H9 (cell line): ENCODE data around the gene NFE2. TPM values are rescaled to one million over a fixed set of nuclear protein-coding genes. Genes with fewer than 3 reads are reported as not detected.

ENCODE experiments used
- DNase-seq: peaks from one replicate; pipeline ENCODE4 v3.0.0-alpha.2; 2017
- H2AFZ ChIP-seq: one replicate; pipeline ENCODE4 v1.6.1; 2013; ENCODE audit warnings: mild to moderate bottlenecking, low read length, control low read depth, moderate library complexity
- H2AK5ac ChIP-seq: 2 replicates; pipeline ENCODE4 v1.6.1; 2013; ENCODE audit warnings: low read length, control low read depth, mixed read lengths; ENCODE audit not compliant: insufficient read length
- H2BK120ac ChIP-seq: one replicate; pipeline ENCODE4 v1.6.1; 2013; ENCODE audit warnings: low read depth, mild to moderate bottlenecking, low read length, control low read depth, inconsistent platforms; ENCODE audit not compliant: poor library complexity, severe bottlenecking
- H2BK12ac ChIP-seq: 2 replicates; pipeline ENCODE4 v1.6.1; 2013; ENCODE audit warnings: low read length, control low read depth, mixed read lengths, low read depth; ENCODE audit not compliant: insufficient read length
- H2BK15ac ChIP-seq: 2 replicates; pipeline ENCODE4 v1.6.1; 2013; ENCODE audit warnings: low read depth, low read length, control low read depth
- H2BK20ac ChIP-seq: one replicate; pipeline ENCODE4 v1.6.1; 2013; ENCODE audit warnings: low read depth, mild to moderate bottlenecking, low read length, control low read depth, inconsistent platforms; ENCODE audit not compliant: poor library complexity, severe bottlenecking
- H2BK5ac ChIP-seq: 2 replicates; pipeline ENCODE4 v1.6.1; 2013; ENCODE audit warnings: low read length, control low read depth, mixed read lengths; ENCODE audit not compliant: insufficient read length
- H3K14ac ChIP-seq: 2 replicates; pipeline ENCODE4 v1.6.1; 2013; ENCODE audit warnings: low read length, control low read depth; ENCODE audit not compliant: insufficient read depth
- H3K18ac ChIP-seq: 2 replicates; pipeline ENCODE4 v1.6.1; 2013; ENCODE audit warnings: low read depth, mild to moderate bottlenecking, mixed read lengths, low read length, control low read depth; ENCODE audit not compliant: insufficient read length
- H3K23ac ChIP-seq: 2 replicates; pipeline ENCODE4 v1.6.1; 2013; ENCODE audit warnings: low read length, control low read depth, mixed read lengths, low read depth; ENCODE audit not compliant: insufficient read length
- H3K23me2 ChIP-seq: 2 replicates; pipeline ENCODE4 v1.6.1; 2013; ENCODE audit warnings: low read depth, mild to moderate bottlenecking, mixed read lengths, low read length, control low read depth; ENCODE audit not compliant: insufficient read length, poor library complexity, severe bottlenecking
- H3K27ac ChIP-seq: 2 replicates; pipeline ENCODE4 v1.5.1; 2013; ENCODE audit warnings: low read length, control low read depth, mixed read lengths, low read depth; ENCODE audit not compliant: insufficient read length
- H3K27me3 ChIP-seq: 2 replicates; pipeline ENCODE4 v1.6.1; 2013; ENCODE audit warnings: low read length, control low read depth, inconsistent platforms; ENCODE audit not compliant: insufficient read depth
- H3K4ac ChIP-seq: 2 replicates; pipeline ENCODE4 v1.6.1; 2013; ENCODE audit warnings: low read depth, mild to moderate bottlenecking, control low read depth, inconsistent platforms, low read length, moderate library complexity
- H3K4me1 ChIP-seq: 2 replicates; pipeline ENCODE4 v1.6.1; 2013; ENCODE audit warnings: low read length, control low read depth, inconsistent platforms; ENCODE audit not compliant: insufficient read depth
- H3K4me2 ChIP-seq: 2 replicates; pipeline ENCODE4 v1.6.1; 2013; ENCODE audit warnings: low read length, control low read depth, mixed read lengths; ENCODE audit not compliant: insufficient read length, insufficient read depth
- H3K56ac ChIP-seq: 2 replicates; pipeline ENCODE4 v1.6.1; 2013; ENCODE audit warnings: low read depth, mild to moderate bottlenecking, mixed read lengths, low read length, control low read depth; ENCODE audit not compliant: insufficient read length
- H3K79me1 ChIP-seq: 2 replicates; pipeline ENCODE4 v1.6.1; 2013; ENCODE audit warnings: low read depth, mild to moderate bottlenecking, moderate library complexity, low read length, control low read depth, inconsistent platforms; ENCODE audit not compliant: insufficient read depth, poor library complexity, severe bottlenecking
- H3K79me2 ChIP-seq: 2 replicates; pipeline ENCODE4 v1.6.1; 2013; ENCODE audit warnings: low read length, control low read depth, inconsistent platforms; ENCODE audit not compliant: insufficient read depth
- H3K9ac ChIP-seq: 2 replicates; pipeline ENCODE4 v1.6.1; 2013; ENCODE audit warnings: low read length, control low read depth, mixed read lengths; ENCODE audit not compliant: insufficient read length; ENCODE audit errors: extremely low read depth
- H3K9me3 ChIP-seq: one replicate; pipeline ENCODE4 v1.6.1; 2013; ENCODE audit warnings: low read depth, low read length, inconsistent platforms; ENCODE audit not compliant: control insufficient read depth
- H3T11ph ChIP-seq: one replicate; pipeline ENCODE4 v1.6.1; 2013; ENCODE audit warnings: mild to moderate bottlenecking, low read length, control low read depth, inconsistent platforms
- H4K20me1 ChIP-seq: one replicate; pipeline ENCODE4 v1.6.1; 2013; ENCODE audit not compliant: control insufficient read depth, insufficient read length, insufficient read depth
- H4K5ac ChIP-seq: 2 replicates; pipeline ENCODE4 v1.6.1; 2013; ENCODE audit warnings: low read depth, mild to moderate bottlenecking, mixed read lengths, low read length, control low read depth; ENCODE audit not compliant: insufficient read length
- H4K8ac ChIP-seq: replicated peaks from 2 replicates; pipeline ENCODE4 v1.6.1; 2013; ENCODE audit warnings: low read length, control low read depth, mixed read lengths, low read depth; ENCODE audit not compliant: insufficient read length
- H4K91ac ChIP-seq: 2 replicates; pipeline ENCODE4 v1.6.1; 2013; ENCODE audit warnings: low read depth, mild to moderate bottlenecking, moderate library complexity, mixed read lengths, low read length, control low read depth; ENCODE audit not compliant: insufficient read length
- H3K27ac Mint-ChIP-seq, 3 experiments: 2 replicates in 2 of 3; 3 replicates in 1 of 3; pipeline ENCODE4 v1.8.0; 2020 to 2021; ENCODE audit warnings: mixed read lengths in 3 of 3, mild to moderate bottlenecking in 1 of 3, moderate library complexity in 1 of 3
- H3K27me3 Mint-ChIP-seq: 2 replicates; pipeline ENCODE4 v1.8.0; 2021; ENCODE audit warnings: low read depth, mild to moderate bottlenecking, moderate library complexity, mixed read lengths
- H3K36me3 Mint-ChIP-seq, 3 experiments: 2 replicates in 2 of 3; 3 replicates in 1 of 3; pipeline ENCODE4 v1.8.0; 2020 to 2021; ENCODE audit warnings: low read depth in 3 of 3, mixed read lengths in 3 of 3; ENCODE audit not compliant: insufficient read depth in 1 of 3
- H3K4me1 Mint-ChIP-seq, 2 experiments: 2 replicates each; pipeline ENCODE4 v1.8.0; 2020; ENCODE audit warnings: mixed read lengths in 2 of 2
- H3K4me3 Mint-ChIP-seq, 2 experiments: 2 replicates in 1 of 2; 3 replicates in 1 of 2; pipeline ENCODE4 v1.8.0; 2020 to 2021; ENCODE audit warnings: mild to moderate bottlenecking in 2 of 2, mixed read lengths in 2 of 2, moderate library complexity in 1 of 2
- H3K9me3 Mint-ChIP-seq, 2 experiments: 2 replicates in 1 of 2; 3 replicates in 1 of 2; pipeline ENCODE4 v1.8.0; 2020; ENCODE audit warnings: mild to moderate bottlenecking in 2 of 2, mixed read lengths in 2 of 2, moderate library complexity in 1 of 2
- CTCF ChIP-seq: fragments of 200-600 bp; sonication (generic); conservative IDR thresholded peaks from 3 replicates; pipeline ENCODE4 v1.8.0; 2021; ENCODE audit warnings: antibody characterized with exemption, mild to moderate bottlenecking
- WGBS: extraction: QIAGEN DNeasy Blood & Tissue Kit; methylation state at CpG from one replicate; pipeline ENCODE4 v1.1.7; 2013; ENCODE audit warnings: missing lambda C conversion rate, low lambda C conversion rate, mixed read lengths; ENCODE audit not compliant: insufficient read length; ENCODE audit errors: extremely low coverage; 5-methylcytosine and 5-hydroxymethylcytosine counted together
- total RNA-seq: library from RNA; stranded (reverse); gene quantifications from 2 replicates; pipeline ENCODE4 v1.2.1, GENCODE V29; 2021

Gene NFE2
- total RNA-seq, 1 experiment from 2014 or later = 1.2 TPM

GRCh38 chr12:54273981-54274380, 26.8 kb downstream of the NFE2 start:
- Histone ChIP-seq H3K18ac (no peak overlapping the region), H2BK20ac (no peak overlapping the region), H3K9ac (no peak overlapping the region), H3K23me2 (peaks cover 5% of the 10 kb centered on the region), H3K27ac (no peak overlapping the region), H4K20me1 (no peaks in the 10 kb centered on the region), H3K23ac (no peak overlapping the region), H3K79me2 (peaks cover 12% of the 10 kb centered on the region; the same call in 1 of the 2 replicates), H4K91ac (no peak overlapping the region), H3T11ph (no peak overlapping the region), H3K79me1 (no peaks in the 10 kb centered on the region), H2BK5ac (no peak overlapping the region), H2BK15ac (no peak overlapping the region), H2AFZ (no peak overlapping the region), H3K9me3 (no peaks in the 10 kb centered on the region), H3K4me2 (no peak overlapping the region), H3K4ac (no peak overlapping the region), H3K4me1 (no peaks in the 10 kb centered on the region), H3K56ac (no peak overlapping the region), H2BK12ac (no peak overlapping the region), H2BK120ac (no peak overlapping the region), H3K14ac (no peak overlapping the region), H3K27me3 (no peaks in the 10 kb centered on the region), H4K5ac (no peak overlapping the region), H2AK5ac (no peak overlapping the region), H4K8ac (no peak overlapping the region)
- Mint-ChIP-seq H3K27me3 (no peaks in the 10 kb centered on the region), H3K9me3 (no peaks in the 10 kb centered on the region), H3K4me1 (peaks cover 18 to 28% of the 10 kb centered on the region in 2 experiments), H3K4me3 (no peak overlapping the region), H3K27ac (no peak overlapping the region), H3K36me3 (peaks cover 23 to 27% (median 24%) of the 10 kb centered on the region in 3 experiments)
- no peak for TF ChIP-seq CTCF
- no CpG with 5 or more reads among the region's 2 CpGs for WGBS
- DNase-seq = no peak
